Activated T-helper 2 cell treated with anti-CD3 and anti-CD28 coated beads, Interferon-gamma antibody, Interleukin-2, Interleukin-4, amounts not matched to agents 10 μg/mL and 5 μg/mL and 100 μg/mL, durations not matched to agents 14 hours and 24 hours and 36 hours (primary cell): ENCODE measurements around the gene CRYZ. TPM values are rescaled to one million over a fixed set of nuclear protein-coding genes. Genes with fewer than 3 reads are reported as not detected.

Experiments
- total RNA-seq: library from RNA; stranded (reverse); gene quantifications from 2 replicates; pipeline ENCODE4 v1.2.3, GENCODE V29; 2022

CRYZ gene
- total RNA-seq, 1 donor from 2014 or later: 21.3 TPM

Other genes with a start within 250 kb of the CRYZ start
- not detected in 2 replicates for gene LRRC53, start 220.4 kb downstream of the CRYZ start, total RNA-seq
- not detected in 2 replicates for gene ERICH3, start 59.3 kb downstream of the CRYZ start, total RNA-seq
- gene TYW3, start 102 bp upstream of the CRYZ start, total RNA-seq: 32.6 and 36.2 TPM in 2 replicates